SK-N-SH (cell line): ENCODE data around the gene ZP1.

Experiments used
- CHD2 ChIP-seq: fragments of 150-350 bp; IDR thresholded peaks from 2 replicates; pipeline ENCODE4 v1.6.1; 2018; ENCODE audit warnings: low read length; ENCODE audit not compliant: partially characterized antibody
- CTCF ChIP-seq: fragments of 200-600 bp; sonication (generic); IDR thresholded peaks from 2 replicates; pipeline ENCODE4 v1.6.1; 2017; ENCODE audit warnings: antibody characterized with exemption, mild to moderate bottlenecking, moderate library complexity
- EP300 ChIP-seq, 2 experiments: IDR thresholded peaks; 2 replicates each; pipeline versions ENCODE4 v1.4.0 to v1.6.1; 2012; ENCODE audit warnings: borderline replicate concordance in 1 of 2, low read depth in 1 of 2, low read length in 1 of 2
- EZH2phosphoT487 ChIP-seq: fragments of 200-600 bp; sonication (generic); IDR thresholded peaks from 2 replicates; pipeline ENCODE4 v1.6.1; 2017; ENCODE audit warnings: low read depth, mixed run types, mild to moderate bottlenecking, antibody characterized with exemption, moderate library complexity, borderline replicate concordance
- PBX3 ChIP-seq: IDR thresholded peaks from 2 replicates; pipeline ENCODE4; 2012
- POLR2AphosphoS5 ChIP-seq: IDR thresholded peaks from 2 replicates; pipeline ENCODE4 v1.6.1; 2012; ENCODE audit warnings: low read depth, low read length
- RAD21 ChIP-seq: IDR thresholded peaks from 2 replicates; pipeline ENCODE4 v1.6.1; 2012; ENCODE audit warnings: mild to moderate bottlenecking, low read length
- TEAD4 ChIP-seq: IDR thresholded peaks from 2 replicates; pipeline ENCODE4 v1.4.0; 2012; ENCODE audit warnings: mild to moderate bottlenecking, borderline replicate concordance; ENCODE audit not compliant: insufficient read depth
- USF2 ChIP-seq: fragments of 150-350 bp; IDR thresholded peaks from 2 replicates; pipeline ENCODE4 v1.6.1; 2017; ENCODE audit warnings: antibody characterized with exemption, low read length, low read depth, borderline replicate concordance

- no peak for TF ChIP-seq CTCF
- no peak for TF ChIP-seq TEAD4
- TF ChIP-seq USF2, result no peak
- no peak for TF ChIP-seq RAD21
- TF ChIP-seq EP300 (IDR thresholded peaks at IDR 0.05; ENCODE audit: borderline replicate concordance in 1 of 2, low read depth in 1 of 2, low read length in 1 of 2), result no peak
- no peak for TF ChIP-seq POLR2AphosphoS5
- no peak for TF ChIP-seq PBX3
- no peak for TF ChIP-seq CHD2
- TF ChIP-seq EZH2phosphoT487, result no peak
These were observed 2.4 kb upstream of the ZP1 start for GRCh38 chr11:60864856-60865513.
